RWPE1 (cell line): Measurements from ENCODE around the gene SIK3.
A peak's percentile ranks its signal among the peaks of the same experiment; 100 is the strongest.

ENCODE experiments used
- CTCF ChIA-PET: fragments of 350-600 bp; sonication (Branson Sonifier 250); formaldehyde crosslinking; extraction: SDS; loops from one replicate; lab custom pipeline; 2021; lab: Yijun Ruan, JAX
- POLR2A ChIA-PET: fragments of 400-600 bp; formaldehyde crosslinking; extraction: SDS; loops from one replicate; lab custom pipeline; 2020; ENCODE audit warnings: antibody characterized with exemption; ENCODE audit not compliant: low non-redundant PET; lab: Yijun Ruan, JAX
- DNase-seq: peaks from one replicate; pipeline ENCODE4 v3.0.0; 2012; ENCODE audit warnings: low spot score
- H3K27ac ChIP-seq: fragments of 450-650 bp; 2 replicates; pipeline ENCODE4 v1.5.1; 2017
- TF ChIP-seq, protein P1 (sequence below): fragments of 450-650 bp; conservative IDR thresholded peaks from 2 replicates; pipeline ENCODE4 v1.5.1; 2017; ENCODE audit warnings: low read depth, mild to moderate bottlenecking

The SIK3 gene

DNA sequence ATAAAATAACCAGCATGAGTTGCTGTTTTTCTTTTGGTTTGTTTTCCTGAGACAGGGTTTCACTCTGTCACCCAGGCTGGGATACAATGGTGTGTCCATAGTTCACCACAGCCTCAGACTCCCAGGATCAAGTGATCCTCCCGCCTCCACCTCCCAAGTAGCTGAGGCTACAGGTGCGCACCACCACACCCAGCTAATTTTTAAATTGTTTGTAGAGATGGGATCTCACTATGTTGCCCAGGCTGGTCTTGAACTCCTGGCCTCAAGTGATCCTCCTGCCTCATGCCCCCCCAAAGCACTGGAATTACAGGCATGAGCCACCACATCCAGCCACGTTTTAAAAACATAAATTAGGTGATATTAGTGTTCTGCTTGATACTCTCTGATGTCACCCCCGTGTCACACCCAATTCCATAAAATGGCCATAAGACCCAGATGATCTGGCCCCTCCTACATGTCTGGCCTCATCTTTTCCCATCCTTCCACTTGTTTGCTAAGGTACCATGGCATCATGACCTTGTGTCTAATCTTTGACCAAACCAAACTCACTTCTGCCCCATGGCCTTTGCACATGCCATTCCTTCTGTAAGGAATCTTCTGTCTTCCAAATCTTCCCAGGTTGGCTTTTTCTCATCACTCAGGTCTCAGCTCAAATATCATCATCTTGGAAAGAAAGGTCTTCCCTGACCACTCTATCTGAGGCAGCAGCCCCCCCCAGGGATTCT lies 6.3 kb downstream of the SIK3 start:
- DNase-seq = no peak
- H3K27ac ChIP-seq = no peak overlapping the region
- POLR2A ChIA-PET = no interaction called here
- CTCF ChIA-PET = no interaction called here
- TF ChIP-seq, protein P1, sequence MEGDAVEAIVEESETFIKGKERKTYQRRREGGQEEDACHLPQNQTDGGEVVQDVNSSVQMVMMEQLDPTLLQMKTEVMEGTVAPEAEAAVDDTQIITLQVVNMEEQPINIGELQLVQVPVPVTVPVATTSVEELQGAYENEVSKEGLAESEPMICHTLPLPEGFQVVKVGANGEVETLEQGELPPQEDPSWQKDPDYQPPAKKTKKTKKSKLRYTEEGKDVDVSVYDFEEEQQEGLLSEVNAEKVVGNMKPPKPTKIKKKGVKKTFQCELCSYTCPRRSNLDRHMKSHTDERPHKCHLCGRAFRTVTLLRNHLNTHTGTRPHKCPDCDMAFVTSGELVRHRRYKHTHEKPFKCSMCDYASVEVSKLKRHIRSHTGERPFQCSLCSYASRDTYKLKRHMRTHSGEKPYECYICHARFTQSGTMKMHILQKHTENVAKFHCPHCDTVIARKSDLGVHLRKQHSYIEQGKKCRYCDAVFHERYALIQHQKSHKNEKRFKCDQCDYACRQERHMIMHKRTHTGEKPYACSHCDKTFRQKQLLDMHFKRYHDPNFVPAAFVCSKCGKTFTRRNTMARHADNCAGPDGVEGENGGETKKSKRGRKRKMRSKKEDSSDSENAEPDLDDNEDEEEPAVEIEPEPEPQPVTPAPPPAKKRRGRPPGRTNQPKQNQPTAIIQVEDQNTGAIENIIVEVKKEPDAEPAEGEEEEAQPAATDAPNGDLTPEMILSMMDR = no peak

GRCh38 chr11:117090111-117090706 lies 8.0 kb downstream of the SIK3 start:
- POLR2A ChIA-PET = no interaction called here
- H3K27ac ChIP-seq = no peak overlapping the region
- CTCF ChIA-PET = no interaction called here
- DNase-seq = peak; percentile 83
- TF ChIP-seq, protein P1 = no peak

GRCh38 chr11:117089685-117090084 lies 8.5 kb downstream of the SIK3 start:
- CTCF ChIA-PET = no interaction called here
- DNase-seq = peak; percentile 82
- H3K27ac ChIP-seq = no peak overlapping the region
- POLR2A ChIA-PET = no interaction called here
- TF ChIP-seq, protein P1 = no peak

GRCh38 chr11:117087446-117087845 lies 10.8 kb downstream of the SIK3 start:
- TF ChIP-seq, protein P1 = no peak
- POLR2A ChIA-PET = no interaction called here
- CTCF ChIA-PET = no interaction called here
- H3K27ac ChIP-seq = no peak overlapping the region
- no peak for DNase-seq

DNA sequence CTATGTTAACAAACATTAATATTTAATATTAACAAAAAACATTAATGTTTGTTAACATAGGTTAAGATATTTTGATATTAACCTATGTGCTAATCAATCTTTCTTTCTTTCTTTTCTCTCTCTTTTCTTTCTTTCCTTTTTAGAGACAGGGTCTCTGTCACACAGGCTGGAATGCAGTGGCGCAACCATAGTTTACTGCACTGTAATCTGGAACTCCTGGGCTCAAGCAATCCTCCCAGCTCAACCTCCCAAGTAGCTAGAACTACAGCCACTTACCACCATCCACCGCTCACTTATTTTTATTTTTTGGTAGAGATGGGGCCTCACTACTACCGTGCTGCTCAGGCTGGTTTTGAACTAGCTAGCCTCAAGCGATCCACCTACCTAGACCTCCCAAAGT lies 13.2 kb downstream of the SIK3 start:
- CTCF ChIA-PET = no interaction called here
- no peak for DNase-seq
- TF ChIP-seq, protein P1 = no peak

DNA sequence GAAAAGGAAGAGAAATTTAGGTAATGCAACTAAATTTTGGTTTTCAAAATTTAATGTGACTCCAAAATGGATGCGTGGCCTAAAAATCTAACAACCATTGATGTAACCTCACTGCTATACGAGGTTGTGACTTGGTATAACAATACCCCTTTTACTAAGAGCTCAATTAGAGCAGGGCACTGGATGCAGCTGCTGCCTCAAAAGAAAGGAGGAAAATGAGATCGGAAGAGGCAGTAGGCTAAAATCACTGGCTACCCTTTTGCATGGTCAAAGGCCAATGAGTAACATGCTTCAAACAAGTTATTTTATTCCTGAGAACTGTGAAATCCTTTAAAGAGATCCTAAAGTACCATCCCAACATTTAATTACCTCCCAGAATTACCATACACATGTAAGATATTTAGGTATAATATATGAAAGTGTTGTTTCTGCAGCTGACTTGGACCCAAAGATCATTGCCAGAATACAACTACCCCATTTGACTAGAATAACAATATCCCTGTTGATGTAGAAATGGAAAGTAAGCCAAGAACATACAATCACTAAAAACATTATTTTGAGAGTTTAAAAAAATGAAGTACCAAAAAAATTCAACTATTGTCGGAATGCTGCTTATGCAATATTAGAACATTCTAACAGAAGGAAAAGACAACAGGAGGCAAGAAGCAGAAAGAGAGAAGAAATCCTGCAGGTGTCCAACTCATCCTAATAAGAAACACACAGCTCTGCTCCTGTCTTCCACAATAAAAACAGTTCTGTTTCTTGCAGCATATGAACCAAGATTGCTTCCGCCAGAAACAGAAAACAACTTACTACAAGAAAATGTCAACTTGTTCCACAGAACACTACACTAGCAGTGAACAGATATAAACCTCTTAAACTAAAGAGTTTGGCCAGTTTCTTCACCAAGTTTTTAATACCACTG lies 15.0 kb downstream of the SIK3 start:
- DNase-seq = no peak
- no peak overlapping the region for H3K27ac ChIP-seq
- POLR2A ChIA-PET = no interaction called here

More for the DNA sequence above, 13.2 kb downstream of the SIK3 start:
- POLR2A ChIA-PET = no interaction called here
- no peak overlapping the region for H3K27ac ChIP-seq

More for the DNA sequence above, 15.0 kb downstream of the SIK3 start:
- TF ChIP-seq, protein P1 = no peak
- CTCF ChIA-PET = no interaction called here
